Measurements from ENCODE around the gene EP400.

GRCh38 chr12:131990980-131991305 lies 41.2 kb downstream of the EP400 start:
- TF ChIP-seq CTCF (CRISPR knock-in tag; IDR thresholded peaks at IDR 0.05) (no peak), EZH2 (conservative IDR thresholded peaks at IDR 0.05; ENCODE audit: low read depth, low read length) (no peak)
